ENCODE data around the gene FXYD5.
A peak's percentile ranks its signal among the peaks of the same experiment; 100 is the strongest.

Gene FXYD5

DNA sequence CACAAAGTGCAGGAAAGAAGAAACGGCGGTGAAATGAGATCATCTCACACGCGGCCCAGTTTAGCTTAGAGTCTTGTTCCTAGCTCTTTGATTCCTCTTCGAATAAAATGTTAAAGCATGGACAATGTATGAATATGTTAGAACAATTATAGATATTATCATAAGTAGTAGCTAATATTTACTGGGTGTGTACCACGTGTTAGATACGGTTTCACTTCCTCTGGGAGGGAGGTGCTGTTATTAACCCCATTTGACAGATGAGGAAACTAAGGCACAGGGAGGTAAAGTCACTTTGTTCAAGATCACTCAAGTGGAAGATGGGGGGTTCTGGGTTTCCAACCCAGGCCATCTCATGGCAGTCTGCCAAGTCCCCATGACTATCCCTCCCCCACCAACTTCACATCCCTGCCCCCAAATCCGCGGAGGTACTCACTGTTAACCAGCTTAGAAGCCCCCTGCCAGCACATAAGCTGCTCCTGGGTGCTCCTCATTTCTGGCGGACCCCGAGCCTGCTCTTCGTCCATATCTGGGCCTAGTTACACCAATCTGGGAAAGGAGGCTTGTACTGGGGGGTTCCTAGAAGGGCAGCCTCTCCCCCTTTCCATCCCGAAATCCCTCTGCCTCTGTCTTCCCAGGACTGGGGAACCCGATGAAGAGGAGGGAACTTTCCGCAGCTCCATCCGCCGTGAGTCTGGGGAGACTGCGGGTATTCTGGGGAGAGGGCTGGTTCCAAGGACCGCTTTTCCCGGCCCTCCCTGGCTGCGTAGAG, 12.5 kb upstream of the FXYD5 start:
- FAIRE-seq, result peak; percentile 66
- DNase-seq (ENCODE audit: insufficient read length, low spot score), result no peak
- TF ChIP-seq SPI1 (IDR thresholded peaks at IDR 0.05; ENCODE audit: low read depth, low read length) (peak; percentile 93), POLR2AphosphoS5 (IDR thresholded peaks at IDR 0.05; ENCODE audit: low read depth, low read length) (no peak)

DNA sequence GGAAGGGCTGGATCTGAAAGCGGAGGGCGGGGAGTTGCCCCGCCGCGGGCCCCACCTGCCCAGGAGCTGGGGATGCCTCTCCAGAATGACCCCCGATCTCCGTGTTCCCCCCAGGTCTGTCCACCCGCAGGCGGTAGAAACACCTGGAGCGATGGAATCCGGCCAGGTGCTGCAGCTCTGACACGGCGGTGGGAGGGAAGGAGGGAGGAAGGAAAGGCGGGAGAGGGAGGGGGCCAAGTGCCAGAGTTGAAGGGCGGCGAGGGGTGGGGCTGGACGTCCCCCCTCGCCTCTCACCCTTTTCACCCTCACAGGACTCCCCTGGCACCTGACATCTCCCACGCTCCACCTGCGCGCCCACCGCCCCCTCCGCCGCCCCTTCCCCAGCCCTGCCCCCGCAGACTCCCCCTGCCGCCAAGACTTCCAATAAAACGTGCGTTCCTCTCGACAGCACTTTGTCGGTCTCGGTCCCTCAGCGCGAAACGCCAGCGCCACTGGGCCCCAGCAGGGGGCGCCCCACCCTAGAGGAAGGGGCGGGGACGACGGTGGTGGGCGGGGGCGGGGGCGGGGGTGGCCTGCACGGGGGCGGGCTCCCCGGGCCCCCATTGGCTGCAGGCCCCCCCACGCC, 11.8 kb upstream of the FXYD5 start:
- DNase-seq (ENCODE audit: insufficient read length, low spot score) (peak; percentile 75), FAIRE-seq (peak; percentile 73)
- TF ChIP-seq POLR2AphosphoS5 (IDR thresholded peaks at IDR 0.05; ENCODE audit: low read depth, low read length) (no peak), PAX5 (IDR thresholded peaks at IDR 0.05; ENCODE audit: insufficient read depth, low read length, severe bottlenecking) (no peak), POLR2A (IDR thresholded peaks at IDR 0.05; ENCODE audit: low read depth, low read length) (no peak), POU2F2 (IDR thresholded peaks at IDR 0.05; ENCODE audit: low read depth, low read length) (no peak), SPI1 (IDR thresholded peaks at IDR 0.05; ENCODE audit: low read depth, low read length) (no peak), TAF1 (IDR thresholded peaks at IDR 0.05; ENCODE audit: low read depth, low read length) (no peak)

DNA sequence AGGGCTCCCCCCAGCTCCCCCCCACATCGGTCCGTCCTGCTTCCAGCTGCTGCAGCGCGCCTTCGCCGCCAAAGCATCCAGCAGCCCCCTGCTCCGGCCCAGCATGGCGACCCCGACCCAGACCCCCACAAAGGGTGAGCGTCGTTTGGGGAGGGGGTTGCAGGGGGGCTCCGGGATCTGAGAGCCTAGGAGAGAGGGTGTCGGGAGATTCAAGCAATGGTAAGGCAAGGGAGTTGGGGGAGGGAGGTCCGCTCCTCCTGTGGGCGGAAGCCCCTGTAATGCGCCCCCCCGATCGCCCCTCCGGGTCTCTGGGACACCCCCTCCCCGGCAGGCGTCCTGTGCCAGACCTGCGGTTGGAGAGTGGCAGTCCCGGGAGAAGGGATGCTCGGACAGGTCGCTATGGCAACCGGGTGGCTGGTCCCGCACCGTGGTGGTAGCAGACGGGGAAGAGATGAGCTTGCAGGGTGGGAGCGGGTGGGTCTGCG, 11.3 kb upstream of the FXYD5 start, which contains the start of gene FXYD7:
Gene FXYD7, plus strand, starts transcription at position 25 of the 485 bp plus-strand sequence. Its CDS starts 79 bp downstream, at position 104.
- TF ChIP-seq POU2F2 (IDR thresholded peaks at IDR 0.05; ENCODE audit: low read depth, low read length) (no peak), POLR2A (IDR thresholded peaks at IDR 0.05; ENCODE audit: low read depth, low read length) (no peak), SPI1 (IDR thresholded peaks at IDR 0.05; ENCODE audit: low read depth, low read length) (no peak), TAF1 (IDR thresholded peaks at IDR 0.05; ENCODE audit: low read depth, low read length) (no peak), PAX5 (IDR thresholded peaks at IDR 0.05; ENCODE audit: insufficient read depth, low read length, severe bottlenecking) (no peak), POLR2AphosphoS5 (IDR thresholded peaks at IDR 0.05; ENCODE audit: low read depth, low read length) (no peak)
- FAIRE-seq (no peak), DNase-seq (ENCODE audit: insufficient read length, low spot score) (no peak)

DNA sequence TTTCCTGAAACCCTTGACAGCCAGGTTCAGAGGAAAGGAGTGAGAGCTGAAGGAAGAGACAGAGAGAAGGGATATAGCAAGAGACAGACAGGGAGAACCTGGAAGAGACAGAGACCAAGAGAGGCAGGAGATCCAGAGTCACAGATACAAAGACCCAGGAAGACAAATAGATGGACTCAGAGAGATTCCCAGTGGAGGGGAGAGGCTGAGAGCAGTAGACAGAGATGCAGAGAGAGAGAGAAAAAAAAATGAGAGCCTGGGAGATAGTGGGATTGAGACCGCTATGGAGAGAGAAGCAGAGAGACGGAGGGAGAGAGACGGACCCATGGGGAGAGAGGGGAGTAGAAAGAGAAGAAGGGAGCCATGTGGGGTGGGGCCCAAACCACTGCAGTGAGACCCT, 10.7 kb upstream of the FXYD5 start:
- TF ChIP-seq POLR2AphosphoS5 (IDR thresholded peaks at IDR 0.05; ENCODE audit: low read depth, low read length), result no peak
- no peak for TF ChIP-seq POU2F2 (IDR thresholded peaks at IDR 0.05; ENCODE audit: low read depth, low read length)
- TF ChIP-seq POLR2A (IDR thresholded peaks at IDR 0.05; ENCODE audit: low read depth, low read length), result no peak
- no peak for TF ChIP-seq TAF1 (IDR thresholded peaks at IDR 0.05; ENCODE audit: low read depth, low read length)
- TF ChIP-seq PAX5 (IDR thresholded peaks at IDR 0.05; ENCODE audit: insufficient read depth, low read length, severe bottlenecking), result no peak
- no peak for TF ChIP-seq SPI1 (IDR thresholded peaks at IDR 0.05; ENCODE audit: low read depth, low read length)
- DNase-seq (ENCODE audit: insufficient read length, low spot score) (no peak), FAIRE-seq (no peak)

DNA sequence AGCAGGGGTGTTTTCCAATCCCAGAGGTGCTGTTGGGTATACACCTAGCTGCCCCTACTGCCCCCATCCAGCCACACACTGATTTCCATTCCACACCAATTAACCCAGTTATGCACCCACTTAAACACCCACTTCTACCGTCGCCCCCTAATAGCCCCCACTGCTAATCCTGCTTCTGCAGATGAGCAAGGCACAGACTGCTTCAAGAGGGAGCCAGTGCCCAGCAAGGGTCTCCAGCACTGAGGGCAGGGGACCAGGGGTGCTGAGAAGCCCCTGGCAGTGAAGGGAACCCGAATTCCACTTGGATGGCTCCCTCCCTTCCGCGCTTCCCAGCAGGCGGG, 10.3 kb upstream of the FXYD5 start:
- TF ChIP-seq POU2F2 (IDR thresholded peaks at IDR 0.05; ENCODE audit: low read depth, low read length) (no peak), SPI1 (IDR thresholded peaks at IDR 0.05; ENCODE audit: low read depth, low read length) (no peak), POLR2AphosphoS5 (IDR thresholded peaks at IDR 0.05; ENCODE audit: low read depth, low read length) (no peak), POLR2A (IDR thresholded peaks at IDR 0.05; ENCODE audit: low read depth, low read length) (no peak), TAF1 (IDR thresholded peaks at IDR 0.05; ENCODE audit: low read depth, low read length) (no peak), PAX5 (IDR thresholded peaks at IDR 0.05; ENCODE audit: insufficient read depth, low read length, severe bottlenecking) (no peak)
- FAIRE-seq, result no peak
- DNase-seq (ENCODE audit: insufficient read length, low spot score), result no peak

DNA sequence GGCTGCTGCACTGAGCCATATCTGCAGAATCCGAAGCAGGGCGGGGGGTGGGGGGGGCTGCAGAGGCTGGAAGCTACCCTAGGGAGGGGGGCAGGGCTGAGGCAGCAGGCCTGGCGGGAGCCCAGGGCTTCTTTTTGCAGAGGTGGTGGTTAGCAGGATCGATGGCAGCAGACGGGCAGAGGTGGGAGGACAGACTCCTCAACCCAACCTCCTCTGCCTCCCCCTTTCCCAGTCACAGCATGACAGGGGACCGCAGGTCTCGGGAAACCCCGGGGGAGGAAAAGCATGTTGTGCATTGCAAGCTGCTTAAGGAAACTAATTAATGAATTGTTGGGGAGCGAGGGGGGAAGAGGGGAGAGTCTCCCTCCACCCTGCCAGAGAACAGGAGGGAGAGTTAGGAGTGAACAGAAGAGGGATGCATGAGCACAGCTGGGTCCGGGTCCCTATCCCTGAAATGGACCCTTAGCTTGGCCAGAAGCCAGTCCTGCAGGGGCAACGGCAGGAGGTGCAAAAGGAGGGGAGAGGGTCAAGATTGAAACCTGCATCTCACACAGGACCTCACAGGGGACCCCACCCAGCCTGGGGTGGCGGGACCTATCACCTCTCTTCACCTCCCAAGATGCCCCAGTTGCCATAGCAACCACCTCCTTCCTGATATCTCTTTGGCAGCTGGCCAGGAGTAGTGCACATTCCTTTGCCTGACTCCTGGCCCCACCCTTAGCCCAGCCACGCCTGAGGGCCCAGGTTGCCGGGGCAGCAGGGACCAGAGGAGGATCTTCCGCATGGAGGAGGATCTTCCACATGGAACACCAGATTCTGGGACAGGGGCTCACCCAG, 9.7 kb upstream of the FXYD5 start:
- DNase-seq (ENCODE audit: insufficient read length, low spot score) (no peak), FAIRE-seq (no peak)
- no peak for TF ChIP-seq POU2F2 (IDR thresholded peaks at IDR 0.05; ENCODE audit: low read depth, low read length)
- TF ChIP-seq PAX5 (IDR thresholded peaks at IDR 0.05; ENCODE audit: insufficient read depth, low read length, severe bottlenecking), result no peak
- TF ChIP-seq POLR2A (IDR thresholded peaks at IDR 0.05; ENCODE audit: low read depth, low read length), result no peak
- no peak for TF ChIP-seq POLR2AphosphoS5 (IDR thresholded peaks at IDR 0.05; ENCODE audit: low read depth, low read length)
- TF ChIP-seq TAF1 (IDR thresholded peaks at IDR 0.05; ENCODE audit: low read depth, low read length), result no peak
- TF ChIP-seq SPI1 (IDR thresholded peaks at IDR 0.05; ENCODE audit: low read depth, low read length), result no peak

DNA sequence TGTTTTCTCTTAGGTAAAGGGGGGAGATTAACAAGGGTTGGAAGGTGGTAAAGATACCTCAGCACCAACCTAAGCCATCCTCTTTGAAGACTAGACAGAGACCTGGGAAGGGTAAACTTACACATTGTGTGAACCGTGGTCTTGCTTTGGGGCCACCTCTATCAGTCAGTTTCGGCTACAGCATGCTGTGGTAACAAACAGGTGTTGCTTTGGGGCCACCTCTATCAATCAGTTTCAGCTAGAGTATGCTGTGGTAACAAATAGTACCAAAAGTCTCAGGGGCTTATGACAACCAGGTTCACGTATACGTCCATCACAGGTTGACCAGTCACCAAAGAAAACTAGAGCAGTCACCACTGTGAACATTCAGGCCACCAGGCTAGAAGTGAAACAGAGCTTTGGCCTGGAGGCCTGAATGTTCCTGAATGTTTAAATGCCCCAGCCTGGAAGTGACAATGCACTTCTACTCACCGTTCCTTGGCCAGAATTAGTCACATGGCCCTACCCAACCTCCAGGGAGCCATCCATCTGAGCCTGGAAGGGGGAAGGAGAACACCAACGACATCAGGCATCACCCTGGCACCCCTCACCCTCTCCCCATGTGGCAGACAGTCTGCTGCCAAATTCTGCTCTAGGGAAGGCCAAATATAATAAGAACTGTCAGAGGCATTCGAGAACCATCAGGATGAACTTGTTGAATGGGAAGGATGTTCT, 7.6 kb upstream of the FXYD5 start:
- no peak for FAIRE-seq
- TF ChIP-seq PAX5 (IDR thresholded peaks at IDR 0.05; ENCODE audit: insufficient read depth, low read length, severe bottlenecking), result no peak
- TF ChIP-seq POU2F2 (IDR thresholded peaks at IDR 0.05; ENCODE audit: low read depth, low read length), result no peak
- TF ChIP-seq POLR2AphosphoS5 (IDR thresholded peaks at IDR 0.05; ENCODE audit: low read depth, low read length), result no peak
- TF ChIP-seq TAF1 (IDR thresholded peaks at IDR 0.05; ENCODE audit: low read depth, low read length), result no peak
- TF ChIP-seq POLR2A (IDR thresholded peaks at IDR 0.05; ENCODE audit: low read depth, low read length), result no peak
- TF ChIP-seq SPI1 (IDR thresholded peaks at IDR 0.05; ENCODE audit: low read depth, low read length), result no peak
- DNase-seq (ENCODE audit: insufficient read length, low spot score), result no peak

DNA sequence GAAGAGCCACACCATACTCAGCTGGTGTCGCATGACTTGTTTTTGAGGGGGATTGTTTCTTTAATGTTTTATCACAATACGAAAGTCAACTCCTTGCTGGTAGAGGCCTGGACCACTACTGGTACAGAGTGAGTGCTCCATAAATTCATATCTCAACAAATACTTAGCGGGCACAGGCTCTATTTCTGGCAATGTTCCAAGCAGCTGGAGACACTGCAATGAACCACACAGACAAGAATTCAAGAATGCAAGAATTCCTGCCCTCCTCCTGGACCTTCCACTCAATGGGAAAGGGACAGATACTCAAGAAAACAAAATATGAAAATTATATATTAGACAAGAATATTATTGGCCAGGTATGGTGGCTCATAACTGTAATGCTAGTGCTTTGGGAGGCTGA, 5.1 kb upstream of the FXYD5 start:
- no peak for TF ChIP-seq POU2F2 (IDR thresholded peaks at IDR 0.05; ENCODE audit: low read depth, low read length)
- TF ChIP-seq TAF1 (IDR thresholded peaks at IDR 0.05; ENCODE audit: low read depth, low read length), result no peak
- no peak for TF ChIP-seq POLR2A (IDR thresholded peaks at IDR 0.05; ENCODE audit: low read depth, low read length)
- no peak for TF ChIP-seq PAX5 (IDR thresholded peaks at IDR 0.05; ENCODE audit: insufficient read depth, low read length, severe bottlenecking)
- TF ChIP-seq POLR2AphosphoS5 (IDR thresholded peaks at IDR 0.05; ENCODE audit: low read depth, low read length), result no peak
- TF ChIP-seq SPI1 (IDR thresholded peaks at IDR 0.05; ENCODE audit: low read depth, low read length), result no peak
- DNase-seq (ENCODE audit: insufficient read length, low spot score) (no peak), FAIRE-seq (no peak)
